ENCODE data around the gene HMMR. TPM values are rescaled to one million over a fixed set of nuclear protein-coding genes. Genes with fewer than 3 reads are reported as not detected.
"Not testable (repeated sequence)": the region's sequence is repeated elsewhere in the genome, so short reads cannot be mapped to it uniquely, and the experiment has no call there.

The HMMR gene
- total RNA-seq, 1 donor from 2014 or later = 29.1 TPM

DNA sequence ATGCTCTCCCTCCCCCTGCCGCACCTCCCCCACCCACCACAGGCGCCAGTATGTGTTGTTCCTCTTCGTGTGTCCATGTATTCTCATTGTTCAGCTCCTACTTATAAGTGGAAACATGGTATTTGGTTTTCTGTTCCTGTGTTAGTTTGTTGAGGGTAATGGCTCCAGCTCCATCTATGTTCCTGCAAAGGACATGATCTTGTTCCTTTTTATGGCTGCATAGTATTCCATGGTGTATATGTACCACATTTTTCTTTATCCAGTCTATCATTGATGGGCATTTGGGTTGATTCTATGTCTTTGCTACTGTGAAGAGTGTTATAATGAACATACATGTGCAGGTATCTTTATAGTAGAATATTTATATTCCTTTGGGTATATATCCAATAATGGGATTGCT is 76.0 kb downstream of the HMMR start:
- H3K27ac Mint-ChIP-seq; H3K4me1 Mint-ChIP-seq; H3K36me3 Mint-ChIP-seq (ENCODE audit: low read depth); H3K9me3 Mint-ChIP-seq; intact Hi-C loops (cut with micrococcal nuclease); DNase-seq; H3K4me3 Mint-ChIP-seq: not testable (repeated sequence)
- peaks cover 38% of the 10 kb centered on the region for H3K27me3 Mint-ChIP-seq

DNA sequence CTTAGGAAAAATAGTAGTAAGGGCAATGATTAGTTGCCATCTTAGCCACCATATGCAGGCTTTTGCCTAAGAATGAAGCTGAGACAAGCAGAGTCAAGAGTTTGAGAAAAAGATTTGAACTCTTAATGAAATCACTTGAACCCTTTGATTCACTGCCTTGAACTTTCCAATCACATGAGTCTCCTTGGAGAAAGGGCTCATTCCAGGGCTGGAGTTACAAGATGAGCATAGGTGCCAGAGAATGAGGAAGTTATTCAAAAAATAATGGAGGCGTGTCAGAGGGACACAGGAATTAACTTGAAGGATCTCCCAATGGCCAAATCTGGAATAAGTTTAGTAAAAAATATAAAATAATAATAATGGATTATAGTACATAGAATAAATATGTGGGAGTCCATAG is 80.3 kb downstream of the HMMR start:
- Mint-ChIP-seq H3K27ac (no peak overlapping the region), H3K36me3 (ENCODE audit: low read depth) (no peaks in the 10 kb centered on the region), H3K27me3 (peaks cover 28% of the 10 kb centered on the region), H3K4me1 (no peaks in the 10 kb centered on the region), H3K4me3 (no peak overlapping the region), H3K9me3 (peaks cover 6% of the 10 kb centered on the region)
- intact Hi-C loops (cut with micrococcal nuclease) = no loop called here
- no peak for DNase-seq

Other genes with a start within 250 kb of the HMMR start
- gene CCNG1, start 23.0 kb upstream of the HMMR start, total RNA-seq = 72.5 and 75.1 TPM in 2 replicates
- gene NUDCD2, start 530 bp upstream of the HMMR start, total RNA-seq = 44.5 and 50.3 TPM in 2 replicates
- 104 and 105 TPM in 2 replicates for gene MAT2B, start 45.0 kb downstream of the HMMR start, total RNA-seq